Astrocyte (in vitro differentiated cells and primary cell): ENCODE data around the gene COPS6. TPM values are rescaled to one million over a fixed set of nuclear protein-coding genes. Genes with fewer than 3 reads are reported as not detected.

Experiments used
- DNase-seq: peaks from one replicate; pipeline ENCODE4 v3.0.0-alpha.2; 2010; ENCODE audit warnings: low read depth
- FAIRE-seq: peaks from 2 replicates; lab custom pipeline; 2011; peaks lifted over from hg19 to GRCh38; lab: Jason Lieb, UNC
- H2AFZ ChIP-seq: 2 replicates; pipeline ENCODE4 v1.6.0; 2012; ENCODE audit warnings: low read depth, low read length, inconsistent platforms
- H3K27ac ChIP-seq: 2 replicates; pipeline ENCODE4 v1.5.1; 2011; ENCODE audit warnings: low read depth, low read length, inconsistent platforms
- H3K27me3 ChIP-seq: 2 replicates; pipeline ENCODE4 v1.6.0; 2011; ENCODE audit warnings: low read length, inconsistent platforms; ENCODE audit not compliant: insufficient read depth
- H3K36me3 ChIP-seq: 2 replicates; pipeline ENCODE4 v1.5.1; 2011; ENCODE audit warnings: low read length, inconsistent platforms; ENCODE audit not compliant: insufficient read depth
- H3K4me1 ChIP-seq: 2 replicates; pipeline ENCODE4 v1.5.1; 2011; ENCODE audit warnings: low read length, inconsistent platforms; ENCODE audit not compliant: insufficient read depth
- H3K4me2 ChIP-seq: 2 replicates; pipeline ENCODE4 v1.6.0; 2012; ENCODE audit warnings: low read length, inconsistent platforms
- H3K4me3 ChIP-seq: 2 replicates; pipeline ENCODE4 v1.5.1; 2011; ENCODE audit warnings: low read depth, mild to moderate bottlenecking, low read length, inconsistent platforms; ENCODE audit not compliant: insufficient read depth
- H3K79me2 ChIP-seq: 2 replicates; pipeline ENCODE4 v1.6.0; 2012; ENCODE audit warnings: mild to moderate bottlenecking, low read length, inconsistent platforms; ENCODE audit not compliant: insufficient read depth
- H3K9ac ChIP-seq: 2 replicates; pipeline ENCODE4 v1.6.0; 2012; ENCODE audit warnings: mild to moderate bottlenecking, low read length, inconsistent platforms
- H3K9me3 ChIP-seq: 2 replicates; pipeline ENCODE4 v1.5.1; 2012; ENCODE audit warnings: low read depth, mild to moderate bottlenecking, low read length, inconsistent platforms; ENCODE audit not compliant: insufficient read depth
- H4K20me1 ChIP-seq: 2 replicates; pipeline ENCODE4 v1.6.0; 2012; ENCODE audit warnings: low read length, inconsistent platforms; ENCODE audit not compliant: insufficient read depth
- H3K27ac Mint-ChIP-seq: one replicate; pipeline ENCODE4 v1.8.0; 2021; ENCODE audit warnings: mild to moderate bottlenecking, mixed read lengths; ENCODE audit not compliant: unreplicated experiment
- H3K27me3 Mint-ChIP-seq: one replicate; pipeline ENCODE4 v1.8.0; 2021; ENCODE audit warnings: low read depth, mixed read lengths; ENCODE audit not compliant: unreplicated experiment
- H3K36me3 Mint-ChIP-seq: one replicate; pipeline ENCODE4 v1.8.0; 2021; ENCODE audit warnings: low read depth, mixed read lengths; ENCODE audit not compliant: unreplicated experiment
- H3K4me1 Mint-ChIP-seq: one replicate; pipeline ENCODE4 v1.8.0; 2021; ENCODE audit warnings: low read depth, mixed read lengths; ENCODE audit not compliant: unreplicated experiment
- H3K4me3 Mint-ChIP-seq: one replicate; pipeline ENCODE4 v1.8.0; 2021; ENCODE audit warnings: mild to moderate bottlenecking, moderate library complexity, mixed read lengths; ENCODE audit not compliant: unreplicated experiment
- H3K9me3 Mint-ChIP-seq: one replicate; pipeline ENCODE4 v1.8.0; 2021; ENCODE audit warnings: mild to moderate bottlenecking, mixed read lengths; ENCODE audit not compliant: unreplicated experiment
- EZH2 ChIP-seq: IDR thresholded peaks from 2 replicates; pipeline ENCODE4 v1.6.1; 2012; ENCODE audit warnings: mild to moderate bottlenecking, low read length, inconsistent platforms; ENCODE audit not compliant: insufficient read depth
- total RNA-seq: library from RNA; stranded (reverse); gene quantifications from 2 replicates; pipeline ENCODE4 v1.2.1, GENCODE V29; 2021
- TF ChIP-seq, protein P1 (sequence below): IDR thresholded peaks from 2 replicates; pipeline ENCODE4 v1.5.1; 2011; ENCODE audit warnings: low read depth, mild to moderate bottlenecking, inconsistent platforms, low read length, moderate library complexity; ENCODE audit not compliant: insufficient read depth

Gene COPS6
- total RNA-seq, 1 donor from 2014 or later: 95.3 TPM

DNA sequence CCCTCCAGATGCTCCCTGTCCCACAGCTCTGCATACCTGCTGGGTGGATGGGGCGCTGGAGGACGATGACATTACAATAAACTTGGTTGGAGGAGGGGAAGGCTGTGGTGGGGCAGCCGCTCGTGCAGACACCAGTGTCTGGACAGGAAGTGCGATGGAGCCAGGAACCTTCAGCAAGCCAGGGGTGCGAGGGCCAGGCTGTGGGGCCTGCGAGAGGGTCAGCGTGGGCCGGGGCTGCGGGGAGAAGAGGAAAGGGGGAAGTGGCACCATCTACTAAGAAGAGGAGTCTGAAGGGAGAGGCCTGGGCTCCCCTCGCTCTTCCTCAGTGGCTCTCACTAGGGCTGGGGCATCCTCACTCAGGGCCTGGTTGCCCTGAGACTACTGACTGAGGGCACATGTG is 19.1 kb downstream of the COPS6 start:
- peaks cover 6% of the 10 kb centered on the region for H3K4me1 Mint-ChIP-seq
- Histone ChIP-seq H3K27ac (no peak overlapping the region), H3K36me3 (peaks cover 21% of the 10 kb centered on the region), H3K4me3 (no peak overlapping the region), H3K27me3 (no peaks in the 10 kb centered on the region), H3K9ac (no peak overlapping the region), H4K20me1 (peaks cover 13% of the 10 kb centered on the region), H2AFZ (no peak overlapping the region), H3K9me3 (no peaks in the 10 kb centered on the region), H3K4me1 (peaks cover 2% of the 10 kb centered on the region), H3K4me2 (no peak overlapping the region), H3K79me2 (no peaks in the 10 kb centered on the region)
- H3K9me3 Mint-ChIP-seq: no peaks in the 10 kb centered on the region
- FAIRE-seq (no peak), DNase-seq (no peak)
- no peaks in the 10 kb centered on the region for H3K27me3 Mint-ChIP-seq
- TF ChIP-seq, protein P1, sequence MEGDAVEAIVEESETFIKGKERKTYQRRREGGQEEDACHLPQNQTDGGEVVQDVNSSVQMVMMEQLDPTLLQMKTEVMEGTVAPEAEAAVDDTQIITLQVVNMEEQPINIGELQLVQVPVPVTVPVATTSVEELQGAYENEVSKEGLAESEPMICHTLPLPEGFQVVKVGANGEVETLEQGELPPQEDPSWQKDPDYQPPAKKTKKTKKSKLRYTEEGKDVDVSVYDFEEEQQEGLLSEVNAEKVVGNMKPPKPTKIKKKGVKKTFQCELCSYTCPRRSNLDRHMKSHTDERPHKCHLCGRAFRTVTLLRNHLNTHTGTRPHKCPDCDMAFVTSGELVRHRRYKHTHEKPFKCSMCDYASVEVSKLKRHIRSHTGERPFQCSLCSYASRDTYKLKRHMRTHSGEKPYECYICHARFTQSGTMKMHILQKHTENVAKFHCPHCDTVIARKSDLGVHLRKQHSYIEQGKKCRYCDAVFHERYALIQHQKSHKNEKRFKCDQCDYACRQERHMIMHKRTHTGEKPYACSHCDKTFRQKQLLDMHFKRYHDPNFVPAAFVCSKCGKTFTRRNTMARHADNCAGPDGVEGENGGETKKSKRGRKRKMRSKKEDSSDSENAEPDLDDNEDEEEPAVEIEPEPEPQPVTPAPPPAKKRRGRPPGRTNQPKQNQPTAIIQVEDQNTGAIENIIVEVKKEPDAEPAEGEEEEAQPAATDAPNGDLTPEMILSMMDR: no peak
- TF ChIP-seq EZH2: no peak
- no peak overlapping the region for H3K27ac Mint-ChIP-seq
- H3K36me3 Mint-ChIP-seq: peaks cover 37% of the 10 kb centered on the region
- no peak overlapping the region for H3K4me3 Mint-ChIP-seq

DNA sequence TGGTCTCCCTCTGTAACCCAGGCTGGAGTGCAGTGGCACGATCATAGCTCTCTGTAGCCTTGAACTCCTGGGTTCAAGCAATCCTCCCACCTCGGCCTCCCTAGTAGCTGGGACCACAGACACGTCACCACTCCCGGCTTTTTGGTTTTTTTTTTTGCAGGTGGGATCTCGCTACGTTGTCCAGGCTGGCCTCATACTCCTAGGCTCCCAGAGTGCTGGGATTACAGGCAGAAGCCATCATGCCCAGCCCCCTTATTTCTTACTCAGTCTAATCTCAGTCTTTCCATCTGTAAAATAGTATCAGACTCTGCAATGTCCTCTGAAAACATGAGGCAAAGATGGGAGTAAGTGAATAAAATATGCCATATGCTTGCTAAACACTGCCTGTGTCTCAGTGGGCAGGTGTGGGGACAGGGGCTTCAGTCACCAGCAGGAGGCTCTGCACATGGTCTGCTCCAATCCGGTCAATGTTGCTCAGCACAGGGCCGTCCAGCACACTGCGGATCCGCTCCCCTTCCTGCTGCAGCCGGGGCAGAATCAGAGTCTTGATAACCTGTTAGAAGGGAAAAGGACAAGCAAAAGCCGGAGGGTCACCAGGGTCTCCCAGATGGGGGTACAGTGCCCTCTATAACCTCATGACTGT is 20.9 kb downstream of the COPS6 start:
- no peak overlapping the region for H3K4me3 Mint-ChIP-seq
- no peak for FAIRE-seq
- peaks cover 39% of the 10 kb centered on the region for H3K36me3 Mint-ChIP-seq

DNA sequence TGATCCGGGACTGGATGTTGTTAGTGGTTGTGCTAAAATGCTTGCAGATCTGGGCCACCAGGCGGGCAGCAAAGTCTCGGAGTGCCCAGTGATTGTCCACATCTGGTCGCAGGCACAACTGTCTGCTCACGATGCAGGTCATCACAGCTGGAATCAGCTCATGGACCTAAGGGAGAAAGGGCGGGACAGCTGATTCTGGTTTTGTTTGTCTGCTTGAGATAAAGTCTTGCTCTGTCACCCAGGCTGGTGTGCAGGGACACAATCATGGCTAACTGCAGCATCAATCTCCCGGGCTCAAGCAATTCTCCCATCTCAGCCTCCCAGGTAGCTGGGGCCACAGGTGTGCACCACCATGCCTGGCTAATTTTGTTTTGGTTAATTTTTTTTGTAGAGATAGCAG is 22.4 kb downstream of the COPS6 start:
- H3K27me3 ChIP-seq: no peaks in the 10 kb centered on the region
- DNase-seq: no peak

More for the DNA sequence above, 20.9 kb downstream of the COPS6 start:
- no peak for DNase-seq
- Histone ChIP-seq H3K4me1 (no peaks in the 10 kb centered on the region), H3K36me3 (peaks cover 21% of the 10 kb centered on the region), H3K27ac (no peak overlapping the region), H3K27me3 (no peaks in the 10 kb centered on the region), H3K9me3 (no peaks in the 10 kb centered on the region), H2AFZ (no peak overlapping the region), H3K9ac (no peak overlapping the region), H3K4me3 (no peak overlapping the region), H3K4me2 (no peak overlapping the region), H4K20me1 (peaks cover 13% of the 10 kb centered on the region), H3K79me2 (no peaks in the 10 kb centered on the region)
- Mint-ChIP-seq H3K4me1 (no peaks in the 10 kb centered on the region), H3K27ac (no peak overlapping the region), H3K9me3 (no peaks in the 10 kb centered on the region), H3K27me3 (no peaks in the 10 kb centered on the region)
- no peak for TF ChIP-seq EZH2

More for the DNA sequence above, 22.4 kb downstream of the COPS6 start:
- no peaks in the 10 kb centered on the region for H3K27me3 Mint-ChIP-seq
- H3K4me3 Mint-ChIP-seq: no peak overlapping the region
- H3K9me3 Mint-ChIP-seq: no peaks in the 10 kb centered on the region
- Histone ChIP-seq H3K4me3 (no peak overlapping the region), H4K20me1 (peaks cover 13% of the 10 kb centered on the region), H3K4me1 (no peaks in the 10 kb centered on the region), H3K36me3 (peaks cover 17% of the 10 kb centered on the region), H2AFZ (no peak overlapping the region), H3K79me2 (no peaks in the 10 kb centered on the region), H3K27ac (no peak overlapping the region), H3K9me3 (no peaks in the 10 kb centered on the region), H3K9ac (no peak overlapping the region), H3K4me2 (no peak overlapping the region)
- no peak overlapping the region for H3K27ac Mint-ChIP-seq
- no peaks in the 10 kb centered on the region for H3K4me1 Mint-ChIP-seq
- TF ChIP-seq EZH2: no peak
- TF ChIP-seq, protein P1: no peak
- peaks cover 37% of the 10 kb centered on the region for H3K36me3 Mint-ChIP-seq
- FAIRE-seq: no peak
